ENCODE data around the gene GYG1. TPM values are rescaled to one million over a fixed set of nuclear protein-coding genes. Genes with fewer than 3 reads are reported as not detected.

GYG1 gene
- total and polyA plus RNA-seq, 2 experiments from 2014 or later: 26.2 to 57.2 TPM

DNA sequence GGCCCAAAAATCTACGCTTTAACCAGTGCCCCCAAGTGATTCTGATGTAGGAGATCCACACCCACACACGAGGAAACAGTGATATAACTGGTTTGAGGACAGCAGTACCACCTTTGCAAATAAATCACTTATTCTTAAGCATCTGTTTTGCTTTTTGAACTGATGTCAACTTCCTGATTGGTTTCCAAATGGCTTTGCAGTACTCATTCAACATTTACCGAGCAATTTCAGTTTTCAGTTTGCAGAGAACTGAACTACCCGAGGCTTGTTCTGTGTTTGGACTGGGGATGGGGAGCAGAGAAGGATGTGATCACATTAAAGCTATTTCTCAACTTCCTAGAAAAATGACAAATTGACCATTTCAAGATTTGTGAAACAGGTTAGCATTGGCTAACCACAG is 1.1 kb upstream of the GYG1 start:
- Histone ChIP-seq H3K4me1 (ENCODE audit: insufficient read depth) (peaks cover 18% of the 10 kb centered on the region), H3K9ac (peak overlapping the region; percentile 85; the same call in 1 of the 2 replicates), H4K20me1 (ENCODE audit: insufficient read depth) (no peaks in the 10 kb centered on the region), H3K27ac (peak overlapping the region; percentile 59), H3K27me3 (replicated peaks; ENCODE audit: insufficient read depth) (no peaks in the 10 kb centered on the region), H3K9me3 (ENCODE audit: low read depth) (no peaks in the 10 kb centered on the region), H2AFZ (peak overlapping the region; percentile 74), H3K36me3 (ENCODE audit: low read depth) (peaks cover 5% of the 10 kb centered on the region; the same call in 1 of the 2 replicates), H3K4me3 (peak overlapping the region; percentile 74; the same call in 1 of the 2 replicates), H3F3A (ENCODE audit: insufficient read depth) (peaks cover 10% of the 10 kb centered on the region), H3K4me2 (ENCODE audit: unreplicated experiment) (peak overlapping the region; percentile 78), H3K9me2 (ENCODE audit: insufficient read depth) (no peaks in the 10 kb centered on the region), H3K79me2 (ENCODE audit: insufficient read depth) (peaks cover 25% of the 10 kb centered on the region)
- in situ Hi-C loops (cut with MboI): no loop called here
- DNase-seq: peak; percentile 57
- TF ChIP-seq EZH2 (IDR thresholded peaks at IDR 0.05; ENCODE audit: insufficient read depth, poor library complexity, severe bottlenecking): no peak
- no peak for TF ChIP-seq EZH2phosphoT487 (IDR thresholded peaks at IDR 0.05; ENCODE audit: insufficient read depth, low read depth)
- 11 to 18% methylated on average over 4 of the region's 4 CpGs for WGBS, 2 experiments (ENCODE audit: low coverage in 1 of 2, low lambda C conversion rate in 2 of 2, missing lambda C conversion rate in 2 of 2)

DNA sequence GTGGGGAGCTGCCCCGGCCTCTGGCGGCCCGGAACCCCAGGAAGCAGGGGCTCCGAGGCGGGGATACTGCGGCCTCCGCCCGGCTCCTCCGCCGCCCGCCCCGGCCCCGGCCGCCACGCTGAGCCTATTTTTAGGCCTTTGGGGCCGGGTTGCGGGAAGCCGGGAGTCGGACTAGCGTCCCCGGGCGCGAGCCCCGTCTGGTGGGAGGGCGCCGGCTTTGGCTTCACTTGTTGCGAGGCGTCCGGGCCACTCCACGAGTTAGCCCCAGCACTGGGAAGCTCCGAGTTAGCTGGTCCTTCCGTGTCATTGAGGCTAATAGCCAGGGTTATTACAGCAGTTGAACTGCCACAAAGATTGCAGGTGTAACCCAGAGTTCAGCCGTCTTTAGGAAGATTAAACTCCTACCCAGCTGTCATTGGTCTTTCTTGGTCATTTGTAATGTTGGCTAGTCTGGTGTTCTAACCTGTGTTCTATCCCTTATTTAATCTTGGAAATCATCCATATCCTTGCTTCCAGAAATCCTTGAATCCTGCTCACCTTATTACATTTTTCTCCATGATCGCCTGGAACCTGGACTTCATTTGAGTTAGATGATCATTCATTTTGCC is 791 bp downstream of the GYG1 start:
- Histone ChIP-seq H3K27me3 (replicated peaks; ENCODE audit: insufficient read depth) (no peaks in the 10 kb centered on the region), H2AFZ (peak overlapping the region; percentile 74), H3K4me3 (peak overlapping the region; percentile 74), H3K79me2 (ENCODE audit: insufficient read depth) (peaks cover 30% of the 10 kb centered on the region), H4K20me1 (ENCODE audit: insufficient read depth) (no peaks in the 10 kb centered on the region; the same call in 1 of the 2 replicates), H3K36me3 (ENCODE audit: low read depth) (peaks cover 18% of the 10 kb centered on the region), H3K9ac (peak overlapping the region; percentile 85), H3K4me2 (ENCODE audit: unreplicated experiment) (peak overlapping the region; percentile 78), H3K9me3 (ENCODE audit: low read depth) (no peaks in the 10 kb centered on the region), H3K4me1 (ENCODE audit: insufficient read depth) (peaks cover 18% of the 10 kb centered on the region), H3K9me2 (ENCODE audit: insufficient read depth) (no peaks in the 10 kb centered on the region), H3F3A (ENCODE audit: insufficient read depth) (peaks cover 10% of the 10 kb centered on the region), H3K27ac (peak overlapping the region; percentile 59)
- in situ Hi-C loops (cut with MboI): no loop called here
- no peak for TF ChIP-seq EZH2phosphoT487 (IDR thresholded peaks at IDR 0.05; ENCODE audit: insufficient read depth, low read depth)
- DNase-seq: peak; percentile 78
- WGBS, 2 experiments (ENCODE audit: low coverage in 1 of 2, low lambda C conversion rate in 2 of 2, missing lambda C conversion rate in 2 of 2): 3 to 5% methylated on average over 19 to 20 of the region's 34 CpGs

DNA sequence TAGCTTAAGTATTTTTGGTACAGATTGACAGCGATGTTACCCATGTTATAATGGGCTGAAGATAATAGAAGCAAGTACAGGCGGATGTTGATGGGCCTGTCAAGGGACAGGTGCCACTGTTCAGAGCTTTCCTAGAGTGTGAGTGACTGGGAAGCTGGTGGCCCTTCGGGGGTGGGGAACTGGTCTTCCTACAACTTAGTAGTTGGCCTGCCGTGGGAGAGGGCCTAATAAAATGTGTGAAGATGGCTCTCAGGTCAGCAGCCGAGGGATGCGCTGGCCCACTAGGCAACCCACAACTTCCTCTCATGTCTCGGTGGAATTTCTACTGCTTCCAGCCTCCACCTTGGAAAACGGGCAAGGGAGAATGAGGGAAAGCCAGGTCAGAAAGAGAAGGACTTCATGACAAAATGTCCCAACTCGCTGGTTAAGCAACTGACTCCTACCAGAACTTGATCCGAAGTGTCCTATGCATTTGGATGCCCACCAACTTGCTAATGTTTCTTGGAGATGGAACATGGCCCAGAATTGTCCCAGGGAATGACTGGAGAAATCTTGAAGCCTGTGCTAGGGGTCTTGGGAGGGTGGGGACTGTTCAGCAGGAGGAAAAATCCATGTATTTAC is 1.4 kb downstream of the GYG1 start:
- in situ Hi-C loops (cut with MboI): no loop called here
- no peak for DNase-seq
- Histone ChIP-seq H3K9ac (peak overlapping the region; percentile 85; the same call in 1 of the 2 replicates), H3K4me1 (ENCODE audit: insufficient read depth) (peaks cover 18% of the 10 kb centered on the region), H3K27ac (no peak overlapping the region), H3K9me2 (ENCODE audit: insufficient read depth) (no peaks in the 10 kb centered on the region), H3K9me3 (ENCODE audit: low read depth) (no peaks in the 10 kb centered on the region), H3K27me3 (replicated peaks; ENCODE audit: insufficient read depth) (no peaks in the 10 kb centered on the region), H3K4me2 (ENCODE audit: unreplicated experiment) (peak overlapping the region; percentile 78), H3K4me3 (peak overlapping the region; percentile 74), H4K20me1 (ENCODE audit: insufficient read depth) (no peaks in the 10 kb centered on the region; the same call in 1 of the 2 replicates), H3F3A (ENCODE audit: insufficient read depth) (peaks cover 12% of the 10 kb centered on the region), H3K36me3 (ENCODE audit: low read depth) (peaks cover 18% of the 10 kb centered on the region), H3K79me2 (ENCODE audit: insufficient read depth) (peaks cover 30% of the 10 kb centered on the region), H2AFZ (0 out of 2 replicates have a peak overlapping the region, but pooled peaks have one; percentile 74)
- TF ChIP-seq EZH2 (IDR thresholded peaks at IDR 0.05; ENCODE audit: insufficient read depth, poor library complexity, severe bottlenecking) (no peak), EZH2phosphoT487 (IDR thresholded peaks at IDR 0.05; ENCODE audit: insufficient read depth, low read depth) (no peak)
- 89 to 90% methylated on average over 10 of the region's 10 CpGs for WGBS, 2 experiments (ENCODE audit: low coverage in 1 of 2, low lambda C conversion rate in 2 of 2, missing lambda C conversion rate in 2 of 2)

DNA sequence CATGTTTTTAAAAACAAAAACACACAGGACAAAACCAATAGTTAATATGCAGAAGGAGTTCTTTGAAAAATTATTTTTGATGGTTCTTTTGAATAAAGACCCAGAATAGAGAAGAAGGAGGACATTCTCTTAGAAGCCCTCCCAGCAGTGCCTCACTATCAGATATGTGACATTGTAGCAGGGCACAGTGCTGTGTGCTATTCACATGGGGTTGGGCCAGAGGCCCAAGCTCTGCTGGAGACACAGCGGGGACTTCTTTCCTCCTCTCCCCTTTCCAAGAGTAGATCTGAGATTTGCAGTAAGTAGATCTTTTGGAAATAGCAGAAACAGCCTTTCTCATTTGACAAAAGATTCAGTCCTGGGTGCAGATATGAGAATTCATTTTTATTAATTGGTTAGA is 6.3 kb downstream of the GYG1 start:
- 100% methylated on average over 1 of the region's 1 CpG for WGBS, 2 experiments (ENCODE audit: low coverage in 1 of 2, low lambda C conversion rate in 2 of 2, missing lambda C conversion rate in 2 of 2)
- Histone ChIP-seq H3K27me3 (replicated peaks; ENCODE audit: insufficient read depth) (no peaks in the 10 kb centered on the region), H4K20me1 (ENCODE audit: insufficient read depth) (no peaks in the 10 kb centered on the region; the same call in 1 of the 2 replicates), H3K4me1 (ENCODE audit: insufficient read depth) (peaks cover 15% of the 10 kb centered on the region; the same call in 1 of the 2 replicates), H3K79me2 (ENCODE audit: insufficient read depth) (peaks cover 23% of the 10 kb centered on the region), H3K9ac (no peak overlapping the region), H2AFZ (no peak overlapping the region), H3K27ac (no peak overlapping the region), H3K36me3 (ENCODE audit: low read depth) (peaks cover 18% of the 10 kb centered on the region), H3K9me2 (ENCODE audit: insufficient read depth) (no peaks in the 10 kb centered on the region), H3K4me2 (ENCODE audit: unreplicated experiment) (no peak overlapping the region), H3K9me3 (ENCODE audit: low read depth) (no peaks in the 10 kb centered on the region), H3F3A (ENCODE audit: insufficient read depth) (peaks cover 16% of the 10 kb centered on the region), H3K4me3 (no peak overlapping the region)
- in situ Hi-C loops (cut with MboI): no loop called here
- no peak for DNase-seq
- TF ChIP-seq EZH2 (IDR thresholded peaks at IDR 0.05; ENCODE audit: insufficient read depth, poor library complexity, severe bottlenecking): no peak
- no peak for TF ChIP-seq EZH2phosphoT487 (IDR thresholded peaks at IDR 0.05; ENCODE audit: insufficient read depth, low read depth)

All from GM23248 (cell line).